Aorta (tissue), 5 donors: ENCODE data around the gene ARHGEF19. TPM values are rescaled to one million over a fixed set of nuclear protein-coding genes. Genes with fewer than 3 reads are reported as not detected.
A peak's percentile ranks its signal among the peaks of the same experiment; 100 is the strongest.
"Not testable (repeated sequence)": the region's sequence is repeated elsewhere in the genome, so short reads cannot be mapped to it uniquely, and the experiment has no call there.

Experiments
- ATAC-seq: fragments of 200-7000 bp; cut with Tn5 transposase; one replicate; pipeline ENCODE4 v1.9.1; 2022; ENCODE audit warnings: moderate library complexity; ENCODE audit not compliant: low FRiP score
- DNase-seq, 2 donors: peaks; one replicate each; pipeline ENCODE4 v3.0.0-alpha.2; 2020
- H3K27ac ChIP-seq, 2 donors: one replicate each; pipeline ENCODE4 v1.5.1; 2013; ENCODE audit warnings: low read length in 2 of 2, mild to moderate bottlenecking in 2 of 2, moderate library complexity in 2 of 2, control low read depth in 1 of 2, inconsistent platforms in 1 of 2, low read depth in 1 of 2
- H3K27me3 ChIP-seq, 2 donors: one replicate each; pipeline ENCODE4 v1.6.1; 2013; ENCODE audit warnings: control low read depth in 1 of 2, low read length in 1 of 2, mild to moderate bottlenecking in 1 of 2, moderate library complexity in 1 of 2; ENCODE audit not compliant: insufficient read depth in 2 of 2, control insufficient read depth in 1 of 2
- H3K36me3 ChIP-seq, 2 donors: one replicate each; pipeline ENCODE4 v1.6.1; 2013; ENCODE audit warnings: control low read depth in 1 of 2, low read length in 1 of 2, mild to moderate bottlenecking in 1 of 2; ENCODE audit not compliant: insufficient read depth in 2 of 2, control insufficient read depth in 1 of 2
- H3K4me1 ChIP-seq, 2 donors: one replicate each; pipeline ENCODE4 v1.6.1; 2013; ENCODE audit warnings: low read length in 2 of 2, control low read depth in 1 of 2, mild to moderate bottlenecking in 1 of 2, moderate library complexity in 1 of 2; ENCODE audit not compliant: insufficient read depth in 2 of 2, control insufficient read depth in 1 of 2
- H3K4me3 ChIP-seq, 2 donors: one replicate each; pipeline ENCODE4 v1.5.1; 2013; ENCODE audit warnings: low read length in 2 of 2, control low read depth in 1 of 2, mild to moderate bottlenecking in 1 of 2
- H3K9me3 ChIP-seq: one replicate; pipeline ENCODE4 v1.6.1; 2013; ENCODE audit warnings: mild to moderate bottlenecking, low read length; ENCODE audit not compliant: control insufficient read depth
- WGBS, 2 donors: extraction: QIAGEN DNeasy Blood & Tissue Kit; methylation state at CpG; one replicate each; pipeline ENCODE4 v1.1.7; 2013; 5-methylcytosine and 5-hydroxymethylcytosine counted together
- intact Hi-C, 2 donors: fragments of 100-400 bp; cut with DNase I; formaldehyde crosslinking; loops; one replicate each; pipeline versions ENCODE4 v1.14.2 to v1.15.0; 2022
- polyA plus RNA-seq, 2 donors: library from polyadenylated mRNA; stranded (reverse); fragments of 200-250 nt; gene quantifications; one replicate each; pipeline ENCODE4 v1.2.3, GENCODE V29; 2013
- total RNA-seq, 2 donors: library from RNA; stranded (reverse); fragmentation: NEBNext Ultra II Directional; extraction: Animal tissue kit (Norgen Biotek cat#: 25700); gene quantifications; one replicate each; pipeline ENCODE4 v1.2.1, GENCODE V29; 2021
- donor health status: healthy with polysubstance abuse.
- donor health status: Bipolar disorder and iron deficiency.
- donor health status: DM: no; HTN: no; CAD: no.
- donor health status: DM: no; HTN: no; CAD: no.
- donor health status: DM: yes; HTN: yes; CAD: no.

The ARHGEF19 gene
- total and polyA plus RNA-seq, 4 donors: 3.3 to 19.7 (median 7.9) TPM

GRCh38 chr1:16198444-16199156 lies 13.9 kb downstream of the ARHGEF19 start:
- H3K27me3 ChIP-seq: no peaks in the 10 kb centered on the region
- 37 to 50% methylated on average over 8 of the region's 8 CpGs for WGBS, 2 donors
- H3K4me1 ChIP-seq: no peaks in the 10 kb centered on the region
- peak in 1 of 2 donors; percentile 36 for DNase-seq
- H3K9me3 ChIP-seq: no peaks in the 10 kb centered on the region
- no peak overlapping the region for H3K27ac ChIP-seq
- H3K36me3 ChIP-seq: no peaks in the 10 kb centered on the region
- intact Hi-C loops: no loop called here
- no peak for ATAC-seq
- H3K4me3 ChIP-seq: no peak overlapping the region

GRCh38 chr1:16196874-16197273 lies 15.6 kb downstream of the ARHGEF19 start:
- no peaks in the 10 kb centered on the region for H3K36me3 ChIP-seq
- intact Hi-C loops: no loop called here
- WGBS, 2 donors: 64 to 96% methylated on average over 3 of the region's 3 CpGs
- DNase-seq (no peak), ATAC-seq (no peak)
- no peak overlapping the region for H3K4me3 ChIP-seq
- H3K9me3 ChIP-seq: no peaks in the 10 kb centered on the region
- no peaks in the 10 kb centered on the region for H3K27me3 ChIP-seq
- no peaks in the 10 kb centered on the region for H3K4me1 ChIP-seq
- H3K27ac ChIP-seq: no peak overlapping the region

GRCh38 chr1:16196139-16196538 lies 16.3 kb downstream of the ARHGEF19 start:
- H3K36me3 ChIP-seq, H3K27ac ChIP-seq, H3K27me3 ChIP-seq, DNase-seq, ATAC-seq, intact Hi-C loops, H3K4me1 ChIP-seq, H3K4me3 ChIP-seq, H3K9me3 ChIP-seq: not testable (repeated sequence)
- WGBS, 2 donors: 95 to 97% methylated on average over 4 of the region's 4 CpGs

GRCh38 chr1:16195518-16195905 lies 16.9 kb downstream of the ARHGEF19 start:
- DNase-seq (no peak), ATAC-seq (no peak)
- intact Hi-C loops: no loop called here
- Histone ChIP-seq H3K4me1 (no peaks in the 10 kb centered on the region), H3K9me3 (no peaks in the 10 kb centered on the region), H3K27me3 (no peaks in the 10 kb centered on the region), H3K27ac (no peak overlapping the region), H3K4me3 (no peak overlapping the region), H3K36me3 (no peaks in the 10 kb centered on the region)
- WGBS, 2 donors: 86 to 88% methylated on average over 7 of the region's 7 CpGs

- no peaks in the 10 kb centered on the region for H3K36me3 ChIP-seq
- no peak overlapping the region for H3K27ac ChIP-seq
- no peaks in the 10 kb centered on the region for H3K9me3 ChIP-seq
- intact Hi-C loops: no loop called here
- WGBS, 2 donors: 38 to 46% methylated on average over 6 of the region's 6 CpGs
- no peaks in the 10 kb centered on the region for H3K27me3 ChIP-seq
- H3K4me1 ChIP-seq: no peaks in the 10 kb centered on the region
- H3K4me3 ChIP-seq: no peak overlapping the region
- DNase-seq (no peak), ATAC-seq (no peak)
Measured at GRCh38 chr1:16191916-16192546, 20.4 kb downstream of the ARHGEF19 start.

GRCh38 chr1:16191309-16191708 lies 21.1 kb downstream of the ARHGEF19 start:
- Histone ChIP-seq H3K27me3 (no peaks in the 10 kb centered on the region), H3K4me1 (no peaks in the 10 kb centered on the region), H3K4me3 (no peak overlapping the region), H3K36me3 (no peaks in the 10 kb centered on the region), H3K9me3 (no peaks in the 10 kb centered on the region), H3K27ac (no peak overlapping the region)
- 50 to 58% methylated on average over 1 of the region's 1 CpG for WGBS, 2 donors
- ATAC-seq: no peak
- intact Hi-C loops: no loop called here
- no peak for DNase-seq

- H3K4me1 ChIP-seq: no peaks in the 10 kb centered on the region
- H3K27me3 ChIP-seq: no peaks in the 10 kb centered on the region
- no peaks in the 10 kb centered on the region for H3K36me3 ChIP-seq
- DNase-seq (no peak), ATAC-seq (peak; percentile 4)
- no peak overlapping the region for H3K27ac ChIP-seq
- H3K4me3 ChIP-seq: no peak overlapping the region
- no peaks in the 10 kb centered on the region for H3K9me3 ChIP-seq
- 23 to 34% methylated on average over 9 of the region's 9 CpGs for WGBS, 2 donors
- intact Hi-C loops: loop anchor here in 1 of 2 donors (2.0 kb wide), 1 partner anchor 111 kb away; no protein-coding TSS in a partner anchor
Measured at GRCh38 chr1:16189921-16190621, 22.4 kb downstream of the ARHGEF19 start.

GRCh38 chr1:16189003-16189402 lies 23.4 kb downstream of the ARHGEF19 start:
- ATAC-seq (peak; percentile 40), DNase-seq (no peak)
- Histone ChIP-seq H3K27me3 (no peaks in the 10 kb centered on the region), H3K9me3 (no peaks in the 10 kb centered on the region), H3K4me3 (no peak overlapping the region), H3K4me1 (no peaks in the 10 kb centered on the region), H3K36me3 (no peaks in the 10 kb centered on the region), H3K27ac (no peak overlapping the region)
- intact Hi-C loops: loop anchor here in 1 of 2 donors (2.0 kb wide), 1 partner anchor 110 kb away; no protein-coding TSS in a partner anchor
- WGBS, 2 donors: 70 to 74% methylated on average over 6 of the region's 6 CpGs
